Endometrial microvascular endothelial cells (primary cell): ENCODE results near the gene CHGA. TPM values are rescaled to one million over a fixed set of nuclear protein-coding genes. Genes with fewer than 3 reads are reported as not detected.

Experiments
- in situ Hi-C: cut with HindIII; loops from 2 replicates; pipeline ENCODE4 v1.10.0; 2017; ENCODE audit warnings: low sequenced_read_pairs, low pct_unique_long_range_greater_than_20kb; ENCODE audit errors: inconsistent ontology term
- total RNA-seq: library from RNA; depleted of rRNA; stranded (reverse); fragments of >200 nt; gene quantifications from one replicate; pipeline ENCODE4 v1.2.3, GENCODE V29; 2015; ENCODE audit errors: inconsistent ontology term

Gene CHGA
- total RNA-seq, 1 donor from 2014 or later = not detected

- in situ Hi-C loops = no loop called here
Measured at GRCh38 chr14:92940543-92940942, 17.6 kb downstream of the CHGA start.

- in situ Hi-C loops = no loop called here
Measured at GRCh38 chr14:92941531-92941930, 18.6 kb downstream of the CHGA start.

GRCh38 chr14:92942136-92942535, 19.2 kb downstream of the CHGA start:
- in situ Hi-C loops = no loop called here

- in situ Hi-C loops = no loop called here
Measured at GRCh38 chr14:92942576-92942975, 19.6 kb downstream of the CHGA start.

- in situ Hi-C loops = no loop called here
Measured at GRCh38 chr14:92942976-92943710, 20.2 kb downstream of the CHGA start.

- in situ Hi-C loops = no loop called here
Measured at GRCh38 chr14:92943855-92944570, 21.1 kb downstream of the CHGA start.

- in situ Hi-C loops = no loop called here
Measured at GRCh38 chr14:92944976-92945375, 22.0 kb downstream of the CHGA start.

- in situ Hi-C loops = no loop called here
Measured at GRCh38 chr14:92945544-92945943, 22.6 kb downstream of the CHGA start.

GRCh38 chr14:92945959-92946846, 23.3 kb downstream of the CHGA start:
- in situ Hi-C loops = no loop called here

GRCh38 chr14:92946847-92947545, 24.0 kb downstream of the CHGA start:
- in situ Hi-C loops = no loop called here

- in situ Hi-C loops = no loop called here
Measured at GRCh38 chr14:92948647-92949046, 25.7 kb downstream of the CHGA start.

GRCh38 chr14:92949496-92950192, 26.7 kb downstream of the CHGA start:
- in situ Hi-C loops = no loop called here

GRCh38 chr14:92950193-92950540, 27.2 kb downstream of the CHGA start:
- in situ Hi-C loops = no loop called here

- in situ Hi-C loops = no loop called here
Measured at GRCh38 chr14:92950773-92951172, 27.8 kb downstream of the CHGA start.

GRCh38 chr14:92951261-92951660, 28.3 kb downstream of the CHGA start:
- in situ Hi-C loops = no loop called here

- in situ Hi-C loops = no loop called here
Measured at GRCh38 chr14:92951912-92952471, 29.0 kb downstream of the CHGA start.

GRCh38 chr14:92952481-92953298, 29.7 kb downstream of the CHGA start:
- in situ Hi-C loops = no loop called here
